ENCODE results near the gene OGFOD3.

DNA sequence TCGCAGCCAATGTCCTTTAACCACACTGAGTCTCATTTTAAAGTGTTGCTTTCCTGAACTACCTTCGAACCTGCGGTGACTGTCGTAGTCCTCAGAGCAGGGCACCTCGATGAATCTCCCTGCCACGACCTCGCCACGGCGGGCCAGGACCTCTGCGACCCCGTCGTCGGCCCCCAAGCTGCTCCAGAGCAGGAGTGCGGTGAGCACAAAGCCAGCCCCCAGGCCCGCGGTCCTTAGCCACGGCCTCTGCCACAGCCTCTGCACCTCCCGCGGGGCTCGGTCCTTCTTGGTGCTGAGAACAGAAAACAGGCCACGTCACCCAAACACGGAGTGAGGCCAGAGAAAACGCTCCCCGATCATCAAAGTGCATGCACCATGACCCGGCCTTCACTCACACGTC, 3.0 kb downstream of the OGFOD3 start:
- TF ChIP-seq POLR2A (IDR thresholded peaks at IDR 0.05) = no peak
- TF ChIP-seq, protein P1, sequence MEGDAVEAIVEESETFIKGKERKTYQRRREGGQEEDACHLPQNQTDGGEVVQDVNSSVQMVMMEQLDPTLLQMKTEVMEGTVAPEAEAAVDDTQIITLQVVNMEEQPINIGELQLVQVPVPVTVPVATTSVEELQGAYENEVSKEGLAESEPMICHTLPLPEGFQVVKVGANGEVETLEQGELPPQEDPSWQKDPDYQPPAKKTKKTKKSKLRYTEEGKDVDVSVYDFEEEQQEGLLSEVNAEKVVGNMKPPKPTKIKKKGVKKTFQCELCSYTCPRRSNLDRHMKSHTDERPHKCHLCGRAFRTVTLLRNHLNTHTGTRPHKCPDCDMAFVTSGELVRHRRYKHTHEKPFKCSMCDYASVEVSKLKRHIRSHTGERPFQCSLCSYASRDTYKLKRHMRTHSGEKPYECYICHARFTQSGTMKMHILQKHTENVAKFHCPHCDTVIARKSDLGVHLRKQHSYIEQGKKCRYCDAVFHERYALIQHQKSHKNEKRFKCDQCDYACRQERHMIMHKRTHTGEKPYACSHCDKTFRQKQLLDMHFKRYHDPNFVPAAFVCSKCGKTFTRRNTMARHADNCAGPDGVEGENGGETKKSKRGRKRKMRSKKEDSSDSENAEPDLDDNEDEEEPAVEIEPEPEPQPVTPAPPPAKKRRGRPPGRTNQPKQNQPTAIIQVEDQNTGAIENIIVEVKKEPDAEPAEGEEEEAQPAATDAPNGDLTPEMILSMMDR (IDR thresholded peaks at IDR 0.05) = no peak
